ENCODE measurements around the gene CARS1.

The CARS1 gene

DNA sequence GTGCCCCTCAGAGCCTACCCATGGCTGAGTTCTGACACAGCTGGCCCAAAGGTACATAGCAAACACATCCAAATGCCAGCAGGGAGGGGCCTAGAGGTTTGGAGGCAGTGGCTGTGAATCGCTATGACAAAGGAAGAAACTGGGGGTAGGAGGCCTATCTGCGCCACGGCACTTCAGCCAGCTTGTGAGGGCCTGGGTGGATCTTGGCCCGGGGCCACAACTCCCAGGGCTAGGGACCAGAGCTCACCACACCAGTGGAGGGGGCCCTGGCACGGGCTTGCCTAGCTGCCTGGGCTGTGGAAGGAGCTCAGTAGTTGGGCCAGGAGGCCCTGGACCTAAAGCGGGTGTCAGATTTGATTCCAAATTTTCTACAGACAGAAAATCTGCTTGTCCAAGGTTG lies 55.7 kb downstream of the CARS1 start:
- H3K4me1 ChIP-seq (ENCODE audit: control insufficient read depth, insufficient read depth, low read length): peaks cover 19% of the 10 kb centered on the region
- H3K36me3 ChIP-seq (ENCODE audit: insufficient read depth, low read length): peaks cover 62% of the 10 kb centered on the region
- no peaks in the 10 kb centered on the region for H3K9me3 ChIP-seq (replicated peaks; ENCODE audit: low read length)

DNA sequence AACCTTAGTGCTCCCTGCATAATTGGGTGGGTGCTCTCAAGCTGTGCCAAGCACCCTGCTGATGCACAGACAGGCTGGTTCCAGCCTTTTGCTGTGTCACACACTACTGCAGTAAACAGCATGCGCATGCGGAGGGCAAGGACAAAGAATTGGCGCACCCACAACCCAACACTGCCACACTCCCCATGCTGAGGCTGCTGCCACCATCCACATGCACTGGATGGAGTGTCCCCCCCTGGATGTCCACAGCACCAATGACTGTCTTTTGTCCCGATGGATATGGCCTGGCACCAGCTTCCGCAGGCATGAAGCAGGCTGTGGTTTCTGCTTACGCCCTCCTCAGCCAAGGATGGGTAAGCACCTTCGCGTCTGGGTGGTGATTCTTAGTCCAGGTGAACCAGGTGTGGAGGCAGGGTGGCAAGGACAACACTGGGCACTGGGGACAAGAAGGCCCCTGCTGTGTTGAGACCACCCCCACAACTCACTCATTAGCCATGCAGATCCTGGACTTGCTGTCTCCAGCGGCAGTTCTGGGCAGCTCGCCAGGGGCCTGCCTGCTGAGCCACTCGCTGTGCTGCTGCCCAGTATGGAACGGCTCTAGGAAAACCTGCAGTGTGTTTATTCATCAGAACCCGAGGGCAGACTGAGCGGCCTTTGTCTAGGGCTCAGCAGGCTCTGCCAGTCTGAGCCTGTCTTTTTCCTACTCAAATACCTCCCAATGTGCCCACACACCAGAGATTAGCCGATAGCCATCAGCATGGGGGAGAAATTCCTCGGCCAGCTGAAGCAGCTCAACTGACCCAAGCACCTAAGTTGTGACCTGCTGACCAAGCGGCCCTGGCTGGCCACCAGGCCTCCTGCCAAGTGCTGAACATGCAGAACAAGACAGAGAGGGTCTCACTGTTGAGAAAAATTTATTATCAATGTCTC lies 56.9 kb downstream of the CARS1 start:
- H3K9ac ChIP-seq (ENCODE audit: low read depth, low read length): no peak overlapping the region
- no peaks in the 10 kb centered on the region for H3K9me3 ChIP-seq (replicated peaks; ENCODE audit: low read length)
- no peak overlapping the region for H3K4me2 ChIP-seq (ENCODE audit: low read length)
- H3K4me1 ChIP-seq (ENCODE audit: control insufficient read depth, insufficient read depth, low read length): peaks cover 19% of the 10 kb centered on the region
- no peak overlapping the region for H3K4me3 ChIP-seq (ENCODE audit: low read length)
- peaks cover 53% of the 10 kb centered on the region for H3K36me3 ChIP-seq (ENCODE audit: insufficient read depth, low read length)
- no peaks in the 10 kb centered on the region for H3K27me3 ChIP-seq (ENCODE audit: control insufficient read depth, insufficient read depth, low read length)

More for the DNA sequence above, 55.7 kb downstream of the CARS1 start:
- Histone ChIP-seq H3K4me2 (ENCODE audit: low read length) (no peak overlapping the region), H3K27me3 (ENCODE audit: control insufficient read depth, insufficient read depth, low read length) (no peaks in the 10 kb centered on the region), H3K4me3 (ENCODE audit: low read length) (no peak overlapping the region), H3K9ac (ENCODE audit: low read depth, low read length) (no peak overlapping the region)

DNA sequence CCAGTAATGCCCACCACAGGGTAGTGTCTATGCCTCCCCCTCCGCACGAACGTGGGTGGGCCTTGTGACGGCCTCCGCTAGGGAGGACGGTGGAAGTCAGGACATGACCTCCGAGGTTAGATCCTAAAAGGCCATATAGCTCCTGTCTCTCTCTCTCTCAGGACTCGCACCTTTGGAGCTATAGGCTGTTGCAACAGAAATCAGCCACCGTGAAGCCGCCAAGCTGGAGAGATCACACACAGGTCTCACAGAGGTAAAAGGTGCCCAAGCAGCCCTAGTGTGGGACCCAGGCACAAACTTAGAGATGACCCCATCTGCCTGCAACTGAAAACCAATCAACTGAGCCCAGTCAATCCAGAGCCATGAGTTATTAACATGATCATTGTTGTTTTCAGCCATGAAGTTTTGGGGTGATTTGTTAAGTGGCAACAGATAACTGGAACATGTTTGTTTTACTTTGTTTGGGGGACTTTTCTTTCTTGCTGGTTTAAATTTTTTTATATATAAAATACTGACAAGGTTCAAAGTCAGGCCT lies 57.7 kb downstream of the CARS1 start:
- no peaks in the 10 kb centered on the region for H3K9me3 ChIP-seq (replicated peaks; ENCODE audit: low read length)
- H3K4me2 ChIP-seq (ENCODE audit: low read length): no peak overlapping the region
- H3K4me3 ChIP-seq (ENCODE audit: low read length): no peak overlapping the region
- peaks cover 19% of the 10 kb centered on the region for H3K4me1 ChIP-seq (ENCODE audit: control insufficient read depth, insufficient read depth, low read length)
- H3K9ac ChIP-seq (ENCODE audit: low read depth, low read length): no peak overlapping the region
- peaks cover 53% of the 10 kb centered on the region for H3K36me3 ChIP-seq (ENCODE audit: insufficient read depth, low read length)
- H3K27me3 ChIP-seq (ENCODE audit: control insufficient read depth, insufficient read depth, low read length): no peaks in the 10 kb centered on the region

DNA sequence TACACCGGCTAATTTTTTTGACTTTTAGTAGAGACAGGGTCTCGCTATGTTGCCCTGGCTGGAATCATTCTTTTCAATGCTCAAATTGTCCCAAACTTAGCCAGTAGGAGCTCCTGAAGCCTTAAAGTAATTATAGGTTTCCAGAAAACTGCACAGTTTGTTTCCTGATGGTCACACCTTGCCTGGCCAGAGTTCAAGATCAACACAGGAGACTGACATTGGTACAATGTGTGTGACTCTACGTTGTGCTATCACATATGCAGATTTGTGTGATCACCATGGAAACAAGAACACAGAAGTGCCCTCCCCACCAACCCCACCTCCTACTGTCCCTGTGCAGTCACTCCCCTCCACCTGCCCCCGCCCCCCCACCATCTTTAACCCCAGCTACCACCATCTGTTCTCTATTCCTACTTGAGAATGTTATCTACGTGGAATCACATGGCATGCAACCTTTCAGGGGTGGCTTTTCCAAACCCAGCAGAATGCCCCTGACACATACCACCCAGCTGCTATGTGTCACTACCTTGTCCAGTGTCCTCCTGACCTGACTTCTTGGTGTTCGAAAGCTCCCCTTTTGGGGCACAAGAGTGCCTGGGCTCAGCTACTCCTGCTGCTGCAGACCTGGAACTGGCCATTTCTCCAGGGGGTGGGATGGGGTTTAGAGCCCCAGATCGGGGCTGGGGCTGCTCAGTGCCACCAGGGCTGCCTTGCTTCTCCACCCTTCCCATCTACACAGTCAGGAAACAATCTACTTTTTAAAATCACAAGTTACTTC lies 59.0 kb downstream of the CARS1 start:
- H3K36me3 ChIP-seq (ENCODE audit: insufficient read depth, low read length): peaks cover 40% of the 10 kb centered on the region

DNA sequence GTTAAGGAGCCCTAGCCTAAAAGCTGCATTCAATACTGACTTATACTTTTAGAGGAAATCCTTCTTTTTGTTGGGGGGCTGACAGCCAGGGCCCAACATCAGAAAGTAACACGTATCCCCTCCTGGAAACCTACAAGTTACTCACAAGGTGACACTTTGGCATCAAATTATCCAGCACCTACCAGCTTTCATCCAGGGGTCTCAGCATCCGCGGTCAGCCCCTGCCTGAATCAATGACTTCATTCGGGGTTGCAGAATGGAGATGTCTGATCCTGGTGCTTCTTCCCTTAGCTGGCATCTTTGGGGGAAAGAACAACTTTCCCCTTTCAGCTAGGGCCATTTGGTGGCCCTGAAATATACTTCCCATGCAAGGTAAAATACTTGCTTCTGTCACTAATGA lies 59.8 kb downstream of the CARS1 start:
- Histone ChIP-seq H3K36me3 (ENCODE audit: insufficient read depth, low read length) (peaks cover 31% of the 10 kb centered on the region), H3K9ac (ENCODE audit: low read depth, low read length) (no peak overlapping the region), H3K4me2 (ENCODE audit: low read length) (no peak overlapping the region), H3K4me3 (ENCODE audit: low read length) (no peak overlapping the region), H3K9me3 (replicated peaks; ENCODE audit: low read length) (no peaks in the 10 kb centered on the region), H3K27me3 (ENCODE audit: control insufficient read depth, insufficient read depth, low read length) (no peaks in the 10 kb centered on the region), H3K4me1 (ENCODE audit: control insufficient read depth, insufficient read depth, low read length) (peaks cover 24% of the 10 kb centered on the region)

More for the DNA sequence above, 59.0 kb downstream of the CARS1 start:
- no peak overlapping the region for H3K4me3 ChIP-seq (ENCODE audit: low read length)
- H3K4me1 ChIP-seq (ENCODE audit: control insufficient read depth, insufficient read depth, low read length): peaks cover 19% of the 10 kb centered on the region
- H3K9me3 ChIP-seq (replicated peaks; ENCODE audit: low read length): no peaks in the 10 kb centered on the region
- H3K9ac ChIP-seq (ENCODE audit: low read depth, low read length): no peak overlapping the region
- no peak overlapping the region for H3K4me2 ChIP-seq (ENCODE audit: low read length)
- H3K27me3 ChIP-seq (ENCODE audit: control insufficient read depth, insufficient read depth, low read length): no peaks in the 10 kb centered on the region

DNA sequence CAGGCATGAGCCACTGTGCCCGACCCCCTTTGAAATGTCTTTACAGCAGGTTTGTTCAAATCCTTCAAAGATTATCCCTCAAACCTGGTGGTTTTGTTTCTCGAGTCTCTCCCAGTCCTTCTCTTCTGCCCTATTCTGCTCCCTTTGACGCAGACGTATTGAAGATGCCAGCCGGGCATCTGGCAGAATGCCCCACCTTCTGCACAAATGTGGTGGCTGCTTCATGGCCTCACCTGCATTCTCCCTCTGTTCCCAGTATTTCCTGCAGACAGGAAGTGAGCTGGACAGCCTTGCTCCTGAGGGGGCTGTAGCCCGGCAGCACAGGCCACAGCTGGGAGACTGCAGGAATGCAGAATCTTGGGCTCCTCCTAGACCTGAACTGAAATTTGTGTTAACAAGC lies 60.2 kb downstream of the CARS1 start:
- Histone ChIP-seq H3K36me3 (ENCODE audit: insufficient read depth, low read length) (peaks cover 27% of the 10 kb centered on the region), H3K27me3 (ENCODE audit: control insufficient read depth, insufficient read depth, low read length) (no peaks in the 10 kb centered on the region)

DNA sequence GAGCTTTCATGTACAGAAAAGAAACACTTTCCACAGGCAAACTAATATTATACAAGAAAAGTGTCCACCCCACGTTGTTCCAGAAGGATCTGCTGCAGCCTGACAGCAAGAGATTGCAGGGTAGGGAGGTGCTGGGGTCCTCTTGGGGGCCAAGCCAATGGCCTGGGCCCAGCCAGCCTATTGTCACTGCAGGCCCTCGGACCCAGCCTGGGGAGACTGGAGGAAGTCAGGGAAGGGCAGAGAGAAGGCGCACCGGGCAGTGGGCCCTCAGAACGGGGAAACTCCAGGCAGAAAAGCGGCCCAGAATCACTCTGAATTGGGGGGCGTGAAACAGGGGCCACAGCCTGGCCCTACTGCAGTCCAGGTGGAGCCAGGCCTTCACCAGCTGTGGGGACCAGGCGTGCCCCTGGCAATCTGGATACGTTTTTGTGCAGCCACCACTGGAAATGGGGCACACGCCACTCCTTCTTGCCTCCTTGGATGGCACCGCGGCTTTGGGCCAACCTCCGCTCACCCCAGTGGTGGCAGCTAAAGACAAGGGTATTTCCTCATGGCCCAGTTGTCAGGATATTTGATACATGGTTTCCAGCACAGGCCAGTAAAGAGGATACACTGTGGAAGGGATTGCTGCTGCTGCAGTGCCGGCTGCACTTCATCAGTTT lies 61.2 kb downstream of the CARS1 start:
- Histone ChIP-seq H3K27me3 (ENCODE audit: control insufficient read depth, insufficient read depth, low read length) (no peaks in the 10 kb centered on the region), H3K4me1 (ENCODE audit: control insufficient read depth, insufficient read depth, low read length) (peaks cover 17% of the 10 kb centered on the region), H3K9ac (ENCODE audit: low read depth, low read length) (no peak overlapping the region), H3K4me3 (ENCODE audit: low read length) (no peak overlapping the region), H3K9me3 (replicated peaks; ENCODE audit: low read length) (no peaks in the 10 kb centered on the region), H3K36me3 (ENCODE audit: insufficient read depth, low read length) (peaks cover 17% of the 10 kb centered on the region), H3K4me2 (ENCODE audit: low read length) (no peak overlapping the region)

More for the DNA sequence above, 60.2 kb downstream of the CARS1 start:
- H3K9ac ChIP-seq (ENCODE audit: low read depth, low read length): no peak overlapping the region
- peaks cover 24% of the 10 kb centered on the region for H3K4me1 ChIP-seq (ENCODE audit: control insufficient read depth, insufficient read depth, low read length)
- no peak overlapping the region for H3K4me3 ChIP-seq (ENCODE audit: low read length)
- H3K9me3 ChIP-seq (replicated peaks; ENCODE audit: low read length): no peaks in the 10 kb centered on the region
- no peak overlapping the region for H3K4me2 ChIP-seq (ENCODE audit: low read length)

DNA sequence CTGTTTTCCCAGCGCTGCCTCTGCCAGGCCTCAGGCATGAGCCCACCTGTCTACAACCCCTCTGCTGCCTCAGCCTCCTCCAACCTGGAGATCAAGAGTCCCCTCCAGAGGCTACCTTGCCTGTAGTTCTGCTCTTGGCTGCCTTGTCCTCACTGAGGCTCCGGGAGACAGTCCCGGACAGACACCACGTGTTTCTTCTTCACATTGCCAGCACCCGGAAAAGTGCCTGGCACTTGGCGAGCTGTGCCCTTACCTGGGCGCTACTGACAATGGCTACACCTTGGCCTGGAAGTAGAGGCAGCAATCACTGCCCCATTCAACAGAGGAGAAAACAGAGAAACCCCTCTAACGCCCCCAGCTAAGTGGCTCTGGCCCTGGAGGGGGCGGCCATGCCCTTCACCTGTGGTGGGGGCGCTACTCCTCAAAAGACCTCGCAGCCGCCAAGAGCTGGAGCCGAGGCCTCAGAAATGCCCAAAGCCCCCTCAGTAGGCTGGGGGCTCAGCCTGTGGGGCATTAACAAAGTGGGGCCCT lies 62.1 kb downstream of the CARS1 start:
- H3K27me3 ChIP-seq (ENCODE audit: control insufficient read depth, insufficient read depth, low read length): no peaks in the 10 kb centered on the region
- no peak overlapping the region for H3K4me3 ChIP-seq (ENCODE audit: low read length)
- H3K36me3 ChIP-seq (ENCODE audit: insufficient read depth, low read length): peaks cover 10% of the 10 kb centered on the region
- H3K4me1 ChIP-seq (ENCODE audit: control insufficient read depth, insufficient read depth, low read length): peaks cover 12% of the 10 kb centered on the region
- H3K4me2 ChIP-seq (ENCODE audit: low read length): no peak overlapping the region
- H3K9ac ChIP-seq (ENCODE audit: low read depth, low read length): no peak overlapping the region
- H3K9me3 ChIP-seq (replicated peaks; ENCODE audit: low read length): no peaks in the 10 kb centered on the region

DNA sequence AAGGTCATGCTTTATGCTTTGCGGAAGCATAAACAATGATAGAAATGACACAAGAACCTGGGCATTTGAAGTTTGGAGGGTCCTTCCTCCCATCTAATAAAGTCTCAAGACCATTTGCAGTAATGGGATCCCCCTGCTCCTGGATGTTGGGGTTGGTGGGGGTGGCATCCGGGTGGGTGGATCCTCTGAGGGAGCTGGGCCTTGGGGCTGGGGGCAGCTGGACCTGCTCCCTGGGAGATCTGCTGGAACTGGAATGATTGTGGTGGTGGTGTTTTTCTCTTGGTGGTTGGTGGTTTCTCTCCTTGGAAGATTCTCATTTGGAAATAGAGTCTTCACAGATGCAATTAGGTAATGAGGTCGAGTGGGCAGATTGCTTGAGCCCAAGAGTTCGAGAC lies 62.9 kb downstream of the CARS1 start:
- no peak overlapping the region for H3K4me2 ChIP-seq (ENCODE audit: low read length)
- no peak overlapping the region for H3K4me3 ChIP-seq (ENCODE audit: low read length)
- H3K36me3 ChIP-seq (ENCODE audit: insufficient read depth, low read length): peaks cover 3% of the 10 kb centered on the region
- H3K9me3 ChIP-seq (replicated peaks; ENCODE audit: low read length): no peaks in the 10 kb centered on the region
- no peak overlapping the region for H3K9ac ChIP-seq (ENCODE audit: low read depth, low read length)
- H3K27me3 ChIP-seq (ENCODE audit: control insufficient read depth, insufficient read depth, low read length): no peaks in the 10 kb centered on the region
- peaks cover 13% of the 10 kb centered on the region for H3K4me1 ChIP-seq (ENCODE audit: control insufficient read depth, insufficient read depth, low read length)

DNA sequence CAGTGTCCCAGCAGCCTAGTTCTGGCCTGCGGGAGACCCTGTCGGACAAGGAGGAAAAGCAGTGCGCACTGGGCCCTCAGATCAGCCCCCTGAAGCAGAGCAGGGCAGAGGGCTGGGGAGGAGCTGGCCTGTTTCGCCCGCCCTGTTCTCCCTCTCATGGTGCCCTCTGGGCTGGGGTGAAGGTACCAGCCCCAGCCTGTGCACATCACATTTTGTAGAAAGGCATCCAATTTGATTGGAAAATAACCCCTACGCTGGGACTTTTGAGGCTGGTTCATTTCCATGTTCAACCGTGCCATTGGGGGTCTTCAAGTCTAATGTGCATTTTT lies 64.3 kb downstream of the CARS1 start:
- peak overlapping the region; percentile 80 for H3K4me3 ChIP-seq (ENCODE audit: low read length)
- no peaks in the 10 kb centered on the region for H3K27me3 ChIP-seq (ENCODE audit: control insufficient read depth, insufficient read depth, low read length)
- H3K36me3 ChIP-seq (ENCODE audit: insufficient read depth, low read length): no peaks in the 10 kb centered on the region
- H3K4me2 ChIP-seq (ENCODE audit: low read length): peak overlapping the region; percentile 90
- H3K9me3 ChIP-seq (replicated peaks; ENCODE audit: low read length): no peaks in the 10 kb centered on the region
- H3K9ac ChIP-seq (ENCODE audit: low read depth, low read length): peak overlapping the region; percentile 91
- H3K4me1 ChIP-seq (ENCODE audit: control insufficient read depth, insufficient read depth, low read length): peaks cover 26% of the 10 kb centered on the region
